Loucy (cell line): ENCODE results near the gene NAV2.

ENCODE experiments used
- CTCF ChIP-seq: fragments of 200-600 bp; sonication (generic); conservative IDR thresholded peaks from 2 replicates; pipeline ENCODE4 v1.5.1; 2014; ENCODE audit warnings: mild to moderate bottlenecking, antibody characterized with exemption, low read length
- EZH2phosphoT487 ChIP-seq: fragments of 200-600 bp; IDR thresholded peaks from 2 replicates; pipeline ENCODE4 v1.6.1; 2018; ENCODE audit warnings: antibody characterized with exemption, mild to moderate bottlenecking, moderate library complexity, borderline replicate concordance

- no peak for TF ChIP-seq CTCF
- no peak for TF ChIP-seq EZH2phosphoT487
Observed at GRCh38 chr11:19934828-19935259, 222.2 kb downstream of the NAV2 start.
